Measurements from ENCODE around the gene PHC3. TPM values are rescaled to one million over a fixed set of nuclear protein-coding genes. Genes with fewer than 3 reads are reported as not detected.

Gene PHC3
- total RNA-seq, 2 donors from 2014 or later, result 22.9 to 27.5 TPM

DNA sequence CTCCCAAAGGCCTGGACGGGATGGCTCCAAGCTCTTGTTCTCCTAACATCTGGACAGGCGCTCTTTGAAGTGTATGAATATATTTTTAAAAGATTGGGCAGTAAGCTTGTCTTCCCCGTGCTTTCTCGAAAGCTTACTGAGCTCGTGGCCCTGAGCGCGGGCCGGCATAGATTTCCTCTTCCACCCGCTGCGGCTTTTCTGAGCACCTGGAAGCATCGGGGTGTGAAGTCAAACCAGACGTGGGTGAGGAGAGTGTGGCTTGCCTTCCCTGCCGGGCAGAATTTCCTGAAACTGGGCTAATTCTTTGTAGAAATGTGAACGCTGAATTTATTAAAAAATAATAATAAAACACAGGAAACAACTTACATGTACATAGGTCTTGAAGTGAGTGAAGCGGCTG is 117.8 kb downstream of the PHC3 start:
- 75 to 97% methylated on average over 4 to 14 of the region's 15 CpGs for WGBS, 2 experiments (ENCODE audit: insufficient coverage in 1 of 2, insufficient read length in 1 of 2)
- no peaks in the 10 kb centered on the region for H3K9me3 ChIP-seq (ENCODE audit: control insufficient read depth, low read length)
- Mint-ChIP-seq H3K4me3 (no peak overlapping the region), H3K27ac (no peak overlapping the region), H3K36me3 (ENCODE audit: low read depth) (peaks cover 14% of the 10 kb centered on the region), H3K9me3 (peaks cover 3% of the 10 kb centered on the region), H3K27me3 (ENCODE audit: insufficient read depth) (no peaks in the 10 kb centered on the region), H3K4me1 (peaks cover 7% of the 10 kb centered on the region)
- H3K36me3 ChIP-seq (ENCODE audit: control insufficient read depth, insufficient read depth, low read length), result no peaks in the 10 kb centered on the region
- no peak overlapping the region for H3K9ac ChIP-seq (ENCODE audit: extremely low read depth, low read length, poor library complexity, severe bottlenecking)
- no peaks in the 10 kb centered on the region for H3K27me3 ChIP-seq (ENCODE audit: control insufficient read depth, insufficient read depth, low read length, poor library complexity, severe bottlenecking)
- H3K27ac ChIP-seq (ENCODE audit: low read depth, low read length), result no peak overlapping the region
- H3K4me3 ChIP-seq (ENCODE audit: low read length), result no peak overlapping the region
- H3K4me1 ChIP-seq (ENCODE audit: control insufficient read depth, insufficient read depth, low read length), result no peaks in the 10 kb centered on the region
- peak; percentile 47 for DNase-seq
- TF ChIP-seq, protein P1, sequence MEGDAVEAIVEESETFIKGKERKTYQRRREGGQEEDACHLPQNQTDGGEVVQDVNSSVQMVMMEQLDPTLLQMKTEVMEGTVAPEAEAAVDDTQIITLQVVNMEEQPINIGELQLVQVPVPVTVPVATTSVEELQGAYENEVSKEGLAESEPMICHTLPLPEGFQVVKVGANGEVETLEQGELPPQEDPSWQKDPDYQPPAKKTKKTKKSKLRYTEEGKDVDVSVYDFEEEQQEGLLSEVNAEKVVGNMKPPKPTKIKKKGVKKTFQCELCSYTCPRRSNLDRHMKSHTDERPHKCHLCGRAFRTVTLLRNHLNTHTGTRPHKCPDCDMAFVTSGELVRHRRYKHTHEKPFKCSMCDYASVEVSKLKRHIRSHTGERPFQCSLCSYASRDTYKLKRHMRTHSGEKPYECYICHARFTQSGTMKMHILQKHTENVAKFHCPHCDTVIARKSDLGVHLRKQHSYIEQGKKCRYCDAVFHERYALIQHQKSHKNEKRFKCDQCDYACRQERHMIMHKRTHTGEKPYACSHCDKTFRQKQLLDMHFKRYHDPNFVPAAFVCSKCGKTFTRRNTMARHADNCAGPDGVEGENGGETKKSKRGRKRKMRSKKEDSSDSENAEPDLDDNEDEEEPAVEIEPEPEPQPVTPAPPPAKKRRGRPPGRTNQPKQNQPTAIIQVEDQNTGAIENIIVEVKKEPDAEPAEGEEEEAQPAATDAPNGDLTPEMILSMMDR (conservative IDR thresholded peaks at IDR 0.05), result no peak

DNA sequence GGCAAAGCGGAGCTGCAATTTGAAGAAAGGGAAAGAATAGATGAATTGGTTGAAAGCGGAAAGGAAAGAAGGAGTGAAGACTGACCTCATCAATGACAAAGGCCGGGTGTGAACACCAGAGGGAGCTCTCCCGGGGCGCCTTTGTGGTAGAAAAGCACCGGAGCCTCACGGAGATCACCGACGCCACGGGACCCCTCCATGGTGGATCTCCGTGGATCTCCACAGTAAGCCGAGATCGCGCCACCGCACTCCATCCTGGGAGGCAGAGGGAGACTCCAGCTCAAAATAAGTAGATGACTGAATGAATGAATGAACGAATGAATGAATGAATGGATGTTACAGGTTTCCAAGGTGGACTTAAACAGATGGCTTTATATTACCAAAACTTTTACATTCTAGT is 118.8 kb downstream of the PHC3 start:
- H3K36me3 Mint-ChIP-seq (ENCODE audit: low read depth), result peaks cover 14% of the 10 kb centered on the region
- H3K4me3 ChIP-seq (ENCODE audit: low read length), result no peak overlapping the region
- no peaks in the 10 kb centered on the region for H3K9me3 ChIP-seq (ENCODE audit: control insufficient read depth, low read length)
- no peak overlapping the region for H3K9ac ChIP-seq (ENCODE audit: extremely low read depth, low read length, poor library complexity, severe bottlenecking)
- H3K27ac ChIP-seq (ENCODE audit: low read depth, low read length), result no peak overlapping the region
- peaks cover 9% of the 10 kb centered on the region for H3K4me1 Mint-ChIP-seq
- peaks cover 3% of the 10 kb centered on the region for H3K9me3 Mint-ChIP-seq
- H3K27ac Mint-ChIP-seq, result no peak overlapping the region
- 93 to 97% methylated on average over 14 to 16 of the region's 16 CpGs for WGBS, 2 experiments (ENCODE audit: insufficient coverage in 1 of 2, insufficient read length in 1 of 2)
- H3K4me3 Mint-ChIP-seq, result no peak overlapping the region
- H3K27me3 Mint-ChIP-seq (ENCODE audit: insufficient read depth), result no peaks in the 10 kb centered on the region
- DNase-seq, result peak; percentile 76
- no peaks in the 10 kb centered on the region for H3K4me1 ChIP-seq (ENCODE audit: control insufficient read depth, insufficient read depth, low read length)
- H3K27me3 ChIP-seq (ENCODE audit: control insufficient read depth, insufficient read depth, low read length, poor library complexity, severe bottlenecking), result no peaks in the 10 kb centered on the region
- TF ChIP-seq, protein P1 (conservative IDR thresholded peaks at IDR 0.05), result peak; percentile 58
- no peaks in the 10 kb centered on the region for H3K36me3 ChIP-seq (ENCODE audit: control insufficient read depth, insufficient read depth, low read length)

GRCh38 chr3:170062068-170062467 is 119.5 kb downstream of the PHC3 start:
- Mint-ChIP-seq H3K4me1 (peaks cover 12% of the 10 kb centered on the region), H3K36me3 (ENCODE audit: low read depth) (peaks cover 14% of the 10 kb centered on the region), H3K4me3 (no peak overlapping the region), H3K9me3 (peaks cover 3% of the 10 kb centered on the region), H3K27ac (no peak overlapping the region), H3K27me3 (ENCODE audit: insufficient read depth) (no peaks in the 10 kb centered on the region)
- H3K27me3 ChIP-seq (ENCODE audit: control insufficient read depth, insufficient read depth, low read length, poor library complexity, severe bottlenecking), result no peaks in the 10 kb centered on the region
- no peak overlapping the region for H3K27ac ChIP-seq (ENCODE audit: low read depth, low read length)
- no peak for DNase-seq
- H3K9me3 ChIP-seq (ENCODE audit: control insufficient read depth, low read length), result no peaks in the 10 kb centered on the region
- 94 to 96% methylated on average over 17 to 20 of the region's 20 CpGs for WGBS, 2 experiments (ENCODE audit: insufficient coverage in 1 of 2, insufficient read length in 1 of 2)
- H3K4me3 ChIP-seq (ENCODE audit: low read length), result no peak overlapping the region
- no peaks in the 10 kb centered on the region for H3K4me1 ChIP-seq (ENCODE audit: control insufficient read depth, insufficient read depth, low read length)
- TF ChIP-seq, protein P1 (conservative IDR thresholded peaks at IDR 0.05), result no peak
- no peaks in the 10 kb centered on the region for H3K36me3 ChIP-seq (ENCODE audit: control insufficient read depth, insufficient read depth, low read length)
- H3K9ac ChIP-seq (ENCODE audit: extremely low read depth, low read length, poor library complexity, severe bottlenecking), result no peak overlapping the region
